HepG2 (cell line): Measurements from ENCODE around the gene PLD1. TPM values are rescaled to one million over a fixed set of nuclear protein-coding genes. Genes with fewer than 3 reads are reported as not detected.

Experiments
- ATAC-seq: fragments of 200-7000 bp; cut with Tn5 transposase; 3 replicates; pipeline ENCODE4 v1.9.1; 2020; ENCODE audit warnings: mild to moderate bottlenecking, moderate library complexity
- BruUV-seq: library from RNA; stranded (reverse); fragments of 400-500 nt; replicated peaks from 2 replicates; lab custom pipeline; 2021; lab: Mats Ljungman, UMichigan
- CTCF ChIA-PET: fragments of 300-600 bp; formaldehyde crosslinking; extraction: SDS; loops from one replicate; lab custom pipeline; 2021; ENCODE audit warnings: low total read pairs, inconsistent platforms, low intra/inter-chr PET ratio; lab: Yijun Ruan, JAX
- POLR2A ChIA-PET: fragments of 350-600 bp; sonication (Branson Sonifier 250); formaldehyde crosslinking; loops from one replicate; lab custom pipeline; 2020; ENCODE audit warnings: antibody characterized with exemption, inconsistent platforms; lab: Yijun Ruan, JAX
- DNase-seq: peaks from one replicate; pipeline ENCODE4 v3.0.0-alpha.2; 2015; ENCODE audit warnings: low spot score
- FAIRE-seq: peaks from 3 replicates; lab custom pipeline; 2011; peaks lifted over from hg19 to GRCh38; lab: Jason Lieb, UNC
- H2AFZ ChIP-seq: one replicate; pipeline ENCODE4 v1.6.1; 2011; ENCODE audit warnings: low read length, inconsistent platforms
- H3K27ac ChIP-seq: fragments of 300-600 bp; 3 replicates; pipeline ENCODE4 v1.8.0; 2011; ENCODE audit warnings: mixed run types, mild to moderate bottlenecking, mixed read lengths, low read length, inconsistent platforms; ENCODE audit not compliant: insufficient read depth; ENCODE audit errors: extremely low read length
- H3K27me3 ChIP-seq, 2 experiments: fragments of 200-600 bp in 1 of 2; 2 replicates in 1 of 2; 3 replicates in 1 of 2; pipeline versions ENCODE4 v1.6.0 to v1.8.0; 2011; ENCODE audit warnings: low read length in 2 of 2, mild to moderate bottlenecking in 2 of 2, moderate library complexity in 2 of 2, inconsistent platforms in 1 of 2; ENCODE audit not compliant: insufficient read depth in 2 of 2, control insufficient read depth in 1 of 2
- H3K36me3 ChIP-seq, 2 experiments: fragments of 200-600 bp in 1 of 2; replicated peaks in 1 of 2; 2 replicates in 1 of 2; 3 replicates in 1 of 2; pipeline versions ENCODE4 v1.5.1 to v1.8.0; 2011; ENCODE audit warnings: low read length in 2 of 2, inconsistent platforms in 1 of 2; ENCODE audit not compliant: insufficient read depth in 2 of 2, control insufficient read depth in 1 of 2
- H3K4me1 ChIP-seq: 2 replicates; pipeline ENCODE4 v1.5.1; 2012; ENCODE audit warnings: low read length, inconsistent platforms; ENCODE audit not compliant: insufficient read depth
- H3K4me2 ChIP-seq: 2 replicates; pipeline ENCODE4 v1.6.0; 2011; ENCODE audit warnings: low read depth, low read length, inconsistent platforms
- H3K4me3 ChIP-seq, 3 experiments: fragments of 200-600 bp in 1 of 3; sonication (generic), shearing (Covaris generic) in 1 of 3; replicated peaks in 1 of 3; 2 replicates each; pipeline ENCODE4 v1.5.1; 2011 to 2016; ENCODE audit warnings: low read length in 3 of 3, inconsistent platforms in 2 of 3, low read depth in 2 of 3, mild to moderate bottlenecking in 2 of 3, control low read depth in 1 of 3, mixed read lengths in 1 of 3; ENCODE audit not compliant: insufficient read depth in 1 of 3
- H3K79me2 ChIP-seq: one replicate; pipeline ENCODE4 v1.6.1; 2011; ENCODE audit warnings: low read length, inconsistent platforms; ENCODE audit not compliant: insufficient read depth
- H3K9ac ChIP-seq: 2 replicates; pipeline ENCODE4 v1.6.0; 2011; ENCODE audit warnings: mild to moderate bottlenecking, low read depth, low read length, inconsistent platforms; ENCODE audit not compliant: insufficient read depth
- H3K9me3 ChIP-seq: 2 replicates; pipeline ENCODE4 v1.5.1; 2012; ENCODE audit warnings: mild to moderate bottlenecking, low read length
- H4K20me1 ChIP-seq: 2 replicates; pipeline ENCODE4 v1.6.0; 2011; ENCODE audit warnings: inconsistent platforms, mild to moderate bottlenecking, low read length, moderate library complexity; ENCODE audit not compliant: insufficient read depth
- ATAD3A ChIP-seq: sonication (generic); formaldehyde crosslinking; IDR thresholded peaks from 2 replicates; pipeline ENCODE4 v1.4.0; 2020; ENCODE audit warnings: missing genetic modification reagents
- FOXK2 ChIP-seq: fragments of 450-650 bp; IDR thresholded peaks from 2 replicates; pipeline ENCODE4 v1.6.1; 2016
- GPN1 ChIP-seq: sonication (generic); formaldehyde crosslinking; IDR thresholded peaks from 2 replicates; pipeline ENCODE4 v1.5.1; 2020; ENCODE audit warnings: missing genetic modification reagents, borderline replicate concordance
- KLF12 ChIP-seq: sonication (generic); formaldehyde crosslinking; IDR thresholded peaks from 2 replicates; pipeline ENCODE4 v1.4.0; 2020; ENCODE audit warnings: missing genetic modification reagents, borderline replicate concordance
- KLF9 ChIP-seq: IDR thresholded peaks from 2 replicates; pipeline ENCODE4 v1.6.1; 2016; ENCODE audit warnings: low read depth
- MBNL3 ChIP-seq: fragments of 250-450 bp; sonication (Bioruptor Pico); conservative IDR thresholded peaks from 2 replicates; pipeline ENCODE4 v1.8.0; 2022; ENCODE audit warnings: mild to moderate bottlenecking, inconsistent platforms
- RELA ChIP-seq: sonication (generic); formaldehyde crosslinking; IDR thresholded peaks from 2 replicates; pipeline ENCODE4 v1.4.0; 2020; ENCODE audit warnings: missing genetic modification reagents
- ZBTB1 ChIP-seq: sonication (generic); formaldehyde crosslinking; IDR thresholded peaks from 2 replicates; pipeline ENCODE4 v1.4.0; 2020; ENCODE audit warnings: missing genetic modification reagents, borderline replicate concordance
- ZKSCAN8 ChIP-seq: IDR thresholded peaks from 2 replicates; pipeline ENCODE4 v1.6.1; 2016; ENCODE audit warnings: borderline replicate concordance, missing genetic modification reagents, missing compliant biosample characterization
- ZNF234 ChIP-seq: sonication (generic); formaldehyde crosslinking; conservative IDR thresholded peaks from 2 replicates; pipeline ENCODE4 v1.5.1; 2020; ENCODE audit warnings: mild to moderate bottlenecking, missing genetic modification reagents
- WGBS: methylation state at CpG from one replicate; pipeline ENCODE4 v1.1.6; 2017; ENCODE audit warnings: low lambda C conversion rate; 5-methylcytosine and 5-hydroxymethylcytosine counted together
- in situ Hi-C: cut with HindIII; loops from 2 replicates; pipeline ENCODE4 v1.10.0; 2017; ENCODE audit warnings: low pct_unique_long_range_greater_than_20kb; ENCODE audit not compliant: extremely low pct_ligation_motif_present
- intact Hi-C: fragments of 100-400 bp; cut with micrococcal nuclease; formaldehyde crosslinking; loops from one replicate; pipeline ENCODE4 v1.10.0; 2022; ENCODE audit not compliant: unreplicated experiment
- polyA plus RNA-seq, 8 experiments: library from polyadenylated mRNA; depleted of rRNA in 3 of 8; stranded (reverse) in 7 of 8; unstranded in 1 of 8; fragments of >200 nt; fragmentation: Illumina TruSeq in 4 of 8; extraction: Trizol in 4 of 8; gene quantifications; 2 replicates each; pipeline versions ENCODE4 v1.2.1 to v1.2.3, GENCODE V29; 2011 to 2016; ENCODE audit warnings: low read depth in 4 of 8, missing spikeins in 1 of 8, mixed read lengths in 1 of 8; ENCODE audit not compliant: insufficient read depth in 1 of 8
- total RNA-seq, 5 experiments: library from RNA; depleted of rRNA; stranded (reverse); fragments of >200 nt; fragmentation: Illumina TruSeq; extraction: Trizol; gene quantifications; 2 replicates each; pipeline ENCODE4 v1.2.3, GENCODE V29; 2016; ENCODE audit warnings: low read depth in 1 of 5
- TF ChIP-seq, protein P1 (sequence below): sonication (generic); formaldehyde crosslinking; conservative IDR thresholded peaks from 2 replicates; pipeline ENCODE4 v1.8.0; 2022; ENCODE audit warnings: mild to moderate bottlenecking, moderate library complexity, missing genetic modification reagents
- TF ChIP-seq, protein P2 (sequence below): sonication (generic); formaldehyde crosslinking; IDR thresholded peaks from 2 replicates; pipeline ENCODE4 v1.5.0; 2020; ENCODE audit warnings: mild to moderate bottlenecking, missing genetic modification reagents, borderline replicate concordance
- TF ChIP-seq, protein P3 (sequence below): IDR thresholded peaks from 2 replicates; pipeline ENCODE4 v1.6.1; 2016; ENCODE audit warnings: low read depth
- TF ChIP-seq, protein P4 (sequence below): sonication (generic); formaldehyde crosslinking; IDR thresholded peaks from 2 replicates; pipeline ENCODE4 v1.4.0; 2020; ENCODE audit warnings: missing genetic modification reagents; ENCODE audit errors: not compliant biosample characterization

PLD1 gene
- total and polyA plus RNA-seq, 2 of the 13 experiments (the other 11 are each of a cell fraction or from before 2014, with no cell fraction given), result 27.1 to 59.4 TPM

DNA sequence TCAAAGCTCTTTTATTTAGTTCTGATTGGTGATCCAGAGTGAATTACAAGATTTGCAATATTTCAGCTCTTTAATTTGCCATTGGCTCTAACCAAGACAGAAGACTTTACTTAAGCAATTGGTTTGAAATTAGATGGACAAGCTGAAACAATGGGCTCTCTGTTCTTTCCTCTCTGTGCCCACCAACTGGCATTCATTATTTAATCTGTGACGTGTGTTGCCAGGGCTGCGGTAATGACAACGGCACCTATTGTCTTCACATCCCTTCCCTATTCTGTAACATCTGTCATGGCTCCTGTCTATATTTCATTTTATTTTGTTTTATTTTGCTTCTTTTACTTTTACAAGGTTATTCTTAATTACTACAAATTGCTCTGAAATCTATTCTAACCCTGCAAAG lies 33.9 kb downstream of the PLD1 start (continued):
- TF ChIP-seq, protein P1, sequence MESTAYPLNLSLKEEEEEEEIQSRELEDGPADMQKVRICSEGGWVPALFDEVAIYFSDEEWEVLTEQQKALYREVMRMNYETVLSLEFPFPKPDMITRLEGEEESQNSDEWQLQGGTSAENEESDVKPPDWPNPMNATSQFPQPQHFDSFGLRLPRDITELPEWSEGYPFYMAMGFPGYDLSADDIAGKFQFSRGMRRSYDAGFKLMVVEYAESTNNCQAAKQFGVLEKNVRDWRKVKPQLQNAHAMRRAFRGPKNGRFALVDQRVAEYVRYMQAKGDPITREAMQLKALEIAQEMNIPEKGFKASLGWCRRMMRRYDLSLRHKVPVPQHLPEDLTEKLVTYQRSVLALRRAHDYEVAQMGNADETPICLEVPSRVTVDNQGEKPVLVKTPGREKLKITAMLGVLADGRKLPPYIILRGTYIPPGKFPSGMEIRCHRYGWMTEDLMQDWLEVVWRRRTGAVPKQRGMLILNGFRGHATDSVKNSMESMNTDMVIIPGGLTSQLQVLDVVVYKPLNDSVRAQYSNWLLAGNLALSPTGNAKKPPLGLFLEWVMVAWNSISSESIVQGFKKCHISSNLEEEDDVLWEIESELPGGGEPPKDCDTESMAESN (CRISPR knock-in tag), result no peak
- TF ChIP-seq ZKSCAN8 (CRISPR knock-in tag), result no peak

DNA sequence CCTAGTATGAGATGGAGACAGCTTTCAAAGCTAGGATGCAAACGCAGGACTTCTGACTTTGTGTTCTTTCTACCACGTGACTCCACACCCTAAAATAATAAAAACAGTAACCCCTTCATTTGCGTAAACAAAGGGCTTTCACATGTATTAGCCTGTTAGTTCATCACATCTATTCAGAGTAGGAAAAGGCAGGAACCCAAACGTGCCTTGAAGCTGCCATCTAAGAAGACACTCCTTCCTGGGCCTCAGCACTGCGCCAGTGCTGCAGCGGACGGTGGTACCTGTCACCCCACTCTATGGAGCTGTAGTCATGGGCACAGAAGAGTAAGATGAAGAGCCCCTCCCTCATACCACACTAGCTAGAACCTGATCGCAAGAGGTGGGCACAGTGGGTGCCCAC lies 34.3 kb downstream of the PLD1 start:
- WGBS, result 98% methylated on average over 7 of the region's 8 CpGs
- Histone ChIP-seq H3K4me1 (peaks cover 56% of the 10 kb centered on the region), H2AFZ (no peak overlapping the region), H3K4me3 (no peak overlapping the region), H3K79me2 (peaks cover 90% of the 10 kb centered on the region), H3K27me3 (no peaks in the 10 kb centered on the region), H3K9me3 (no peaks in the 10 kb centered on the region), H3K9ac (no peak overlapping the region), H3K4me2 (no peak overlapping the region), H3K36me3 (peaks cover 6% of the 10 kb centered on the region in 2 experiments; a peak in 3 of 5 replicates), H3K27ac (no peak overlapping the region), H4K20me1 (peaks cover 57% of the 10 kb centered on the region)
- no TSS peak for BruUV-seq
- CTCF ChIA-PET, result no interaction called here
- ATAC-seq (no peak), DNase-seq (no peak), FAIRE-seq (no peak)
- in situ Hi-C loops, result no loop called here
- POLR2A ChIA-PET, result interaction anchor here (1.0 to 1.3 kb wide), 2 partner anchors 34 to 54 kb away, joined by 3 read pairs; partner anchors contain the start of gene PLD1
- intact Hi-C loops, result loop anchor here (10.0 kb wide), 1 partner anchor 71 kb away; no protein-coding TSS in a partner anchor
- TF ChIP-seq MBNL3 (CRISPR knock-in tag), result no peak
- TF ChIP-seq FOXK2, result no peak
- TF ChIP-seq, protein P2, sequence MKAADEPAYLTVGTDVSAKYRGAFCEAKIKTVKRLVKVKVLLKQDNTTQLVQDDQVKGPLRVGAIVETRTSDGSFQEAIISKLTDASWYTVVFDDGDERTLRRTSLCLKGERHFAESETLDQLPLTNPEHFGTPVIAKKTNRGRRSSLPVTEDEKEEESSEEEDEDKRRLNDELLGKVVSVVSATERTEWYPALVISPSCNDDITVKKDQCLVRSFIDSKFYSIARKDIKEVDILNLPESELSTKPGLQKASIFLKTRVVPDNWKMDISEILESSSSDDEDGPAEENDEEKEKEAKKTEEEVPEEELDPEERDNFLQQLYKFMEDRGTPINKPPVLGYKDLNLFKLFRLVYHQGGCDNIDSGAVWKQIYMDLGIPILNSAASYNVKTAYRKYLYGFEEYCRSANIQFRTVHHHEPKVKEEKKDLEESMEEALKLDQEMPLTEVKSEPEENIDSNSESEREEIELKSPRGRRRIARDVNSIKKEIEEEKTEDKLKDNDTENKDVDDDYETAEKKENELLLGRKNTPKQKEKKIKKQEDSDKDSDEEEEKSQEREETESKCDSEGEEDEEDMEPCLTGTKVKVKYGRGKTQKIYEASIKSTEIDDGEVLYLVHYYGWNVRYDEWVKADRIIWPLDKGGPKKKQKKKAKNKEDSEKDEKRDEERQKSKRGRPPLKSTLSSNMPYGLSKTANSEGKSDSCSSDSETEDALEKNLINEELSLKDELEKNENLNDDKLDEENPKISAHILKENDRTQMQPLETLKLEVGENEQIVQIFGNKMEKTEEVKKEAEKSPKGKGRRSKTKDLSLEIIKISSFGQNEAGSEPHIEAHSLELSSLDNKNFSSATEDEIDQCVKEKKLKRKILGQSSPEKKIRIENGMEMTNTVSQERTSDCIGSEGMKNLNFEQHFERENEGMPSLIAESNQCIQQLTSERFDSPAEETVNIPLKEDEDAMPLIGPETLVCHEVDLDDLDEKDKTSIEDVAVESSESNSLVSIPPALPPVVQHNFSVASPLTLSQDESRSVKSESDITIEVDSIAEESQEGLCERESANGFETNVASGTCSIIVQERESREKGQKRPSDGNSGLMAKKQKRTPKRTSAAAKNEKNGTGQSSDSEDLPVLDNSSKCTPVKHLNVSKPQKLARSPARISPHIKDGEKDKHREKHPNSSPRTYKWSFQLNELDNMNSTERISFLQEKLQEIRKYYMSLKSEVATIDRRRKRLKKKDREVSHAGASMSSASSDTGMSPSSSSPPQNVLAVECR (CRISPR knock-in tag), result no peak
- no peak for TF ChIP-seq KLF9 (CRISPR knock-in tag)
- TF ChIP-seq, protein P3, sequence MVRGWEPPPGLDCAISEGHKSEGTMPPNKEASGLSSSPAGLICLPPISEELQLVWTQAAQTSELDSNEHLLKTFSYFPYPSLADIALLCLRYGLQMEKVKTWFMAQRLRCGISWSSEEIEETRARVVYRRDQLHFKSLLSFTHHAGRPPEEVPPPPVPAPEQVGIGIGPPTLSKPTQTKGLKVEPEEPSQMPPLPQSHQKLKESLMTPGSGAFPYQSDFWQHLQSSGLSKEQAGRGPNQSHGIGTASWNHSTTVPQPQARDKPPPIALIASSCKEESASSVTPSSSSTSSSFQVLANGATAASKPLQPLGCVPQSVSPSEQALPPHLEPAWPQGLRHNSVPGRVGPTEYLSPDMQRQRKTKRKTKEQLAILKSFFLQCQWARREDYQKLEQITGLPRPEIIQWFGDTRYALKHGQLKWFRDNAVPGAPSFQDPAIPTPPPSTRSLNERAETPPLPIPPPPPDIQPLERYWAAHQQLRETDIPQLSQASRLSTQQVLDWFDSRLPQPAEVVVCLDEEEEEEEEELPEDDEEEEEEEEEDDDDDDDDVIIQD, result no peak
- TF ChIP-seq ZBTB1 (CRISPR knock-in tag), result no peak
- no peak for TF ChIP-seq GPN1 (CRISPR knock-in tag)
- no peak for TF ChIP-seq ZNF234 (CRISPR knock-in tag)
- no peak for TF ChIP-seq ATAD3A (CRISPR knock-in tag)
- TF ChIP-seq, protein P4, sequence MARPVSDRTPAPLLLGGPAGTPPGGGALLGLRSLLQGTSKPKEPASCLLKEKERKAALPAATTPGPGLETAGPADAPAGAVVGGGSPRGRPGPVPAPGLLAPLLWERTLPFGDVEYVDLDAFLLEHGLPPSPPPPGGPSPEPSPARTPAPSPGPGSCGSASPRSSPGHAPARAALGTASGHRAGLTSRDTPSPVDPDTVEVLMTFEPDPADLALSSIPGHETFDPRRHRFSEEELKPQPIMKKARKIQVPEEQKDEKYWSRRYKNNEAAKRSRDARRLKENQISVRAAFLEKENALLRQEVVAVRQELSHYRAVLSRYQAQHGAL (CRISPR knock-in tag), result no peak
- TF ChIP-seq RELA (CRISPR knock-in tag), result no peak
- TF ChIP-seq KLF12 (CRISPR knock-in tag), result no peak
